Astrocyte (in vitro differentiated cells and primary cell): ENCODE measurements around the gene EPN3. TPM values are rescaled to one million over a fixed set of nuclear protein-coding genes. Genes with fewer than 3 reads are reported as not detected.
A peak's percentile ranks its signal among the peaks of the same experiment; 100 is the strongest.

Source experiments
- DNase-seq: peaks from one replicate; pipeline ENCODE4 v3.0.0-alpha.2; 2010; ENCODE audit warnings: low read depth
- FAIRE-seq: peaks from 2 replicates; lab custom pipeline; 2011; peaks lifted over from hg19 to GRCh38; lab: Jason Lieb, UNC
- H2AFZ ChIP-seq: 2 replicates; pipeline ENCODE4 v1.6.0; 2012; ENCODE audit warnings: low read depth, low read length, inconsistent platforms
- H3K27ac ChIP-seq: 2 replicates; pipeline ENCODE4 v1.5.1; 2011; ENCODE audit warnings: low read depth, low read length, inconsistent platforms
- H3K27me3 ChIP-seq: 2 replicates; pipeline ENCODE4 v1.6.0; 2011; ENCODE audit warnings: low read length, inconsistent platforms; ENCODE audit not compliant: insufficient read depth
- H3K36me3 ChIP-seq: 2 replicates; pipeline ENCODE4 v1.5.1; 2011; ENCODE audit warnings: low read length, inconsistent platforms; ENCODE audit not compliant: insufficient read depth
- H3K4me1 ChIP-seq: 2 replicates; pipeline ENCODE4 v1.5.1; 2011; ENCODE audit warnings: low read length, inconsistent platforms; ENCODE audit not compliant: insufficient read depth
- H3K4me2 ChIP-seq: 2 replicates; pipeline ENCODE4 v1.6.0; 2012; ENCODE audit warnings: low read length, inconsistent platforms
- H3K4me3 ChIP-seq: 2 replicates; pipeline ENCODE4 v1.5.1; 2011; ENCODE audit warnings: low read depth, mild to moderate bottlenecking, low read length, inconsistent platforms; ENCODE audit not compliant: insufficient read depth
- H3K79me2 ChIP-seq: 2 replicates; pipeline ENCODE4 v1.6.0; 2012; ENCODE audit warnings: mild to moderate bottlenecking, low read length, inconsistent platforms; ENCODE audit not compliant: insufficient read depth
- H3K9ac ChIP-seq: 2 replicates; pipeline ENCODE4 v1.6.0; 2012; ENCODE audit warnings: mild to moderate bottlenecking, low read length, inconsistent platforms
- H3K9me3 ChIP-seq: 2 replicates; pipeline ENCODE4 v1.5.1; 2012; ENCODE audit warnings: low read depth, mild to moderate bottlenecking, low read length, inconsistent platforms; ENCODE audit not compliant: insufficient read depth
- H4K20me1 ChIP-seq: 2 replicates; pipeline ENCODE4 v1.6.0; 2012; ENCODE audit warnings: low read length, inconsistent platforms; ENCODE audit not compliant: insufficient read depth
- H3K27ac Mint-ChIP-seq: one replicate; pipeline ENCODE4 v1.8.0; 2021; ENCODE audit warnings: mild to moderate bottlenecking, mixed read lengths; ENCODE audit not compliant: unreplicated experiment
- H3K27me3 Mint-ChIP-seq: one replicate; pipeline ENCODE4 v1.8.0; 2021; ENCODE audit warnings: low read depth, mixed read lengths; ENCODE audit not compliant: unreplicated experiment
- H3K36me3 Mint-ChIP-seq: one replicate; pipeline ENCODE4 v1.8.0; 2021; ENCODE audit warnings: low read depth, mixed read lengths; ENCODE audit not compliant: unreplicated experiment
- H3K4me1 Mint-ChIP-seq: one replicate; pipeline ENCODE4 v1.8.0; 2021; ENCODE audit warnings: low read depth, mixed read lengths; ENCODE audit not compliant: unreplicated experiment
- H3K4me3 Mint-ChIP-seq: one replicate; pipeline ENCODE4 v1.8.0; 2021; ENCODE audit warnings: mild to moderate bottlenecking, moderate library complexity, mixed read lengths; ENCODE audit not compliant: unreplicated experiment
- H3K9me3 Mint-ChIP-seq: one replicate; pipeline ENCODE4 v1.8.0; 2021; ENCODE audit warnings: mild to moderate bottlenecking, mixed read lengths; ENCODE audit not compliant: unreplicated experiment
- EZH2 ChIP-seq: IDR thresholded peaks from 2 replicates; pipeline ENCODE4 v1.6.1; 2012; ENCODE audit warnings: mild to moderate bottlenecking, low read length, inconsistent platforms; ENCODE audit not compliant: insufficient read depth
- total RNA-seq: library from RNA; stranded (reverse); gene quantifications from 2 replicates; pipeline ENCODE4 v1.2.1, GENCODE V29; 2021
- TF ChIP-seq, protein P1 (sequence below): IDR thresholded peaks from 2 replicates; pipeline ENCODE4 v1.5.1; 2011; ENCODE audit warnings: low read depth, mild to moderate bottlenecking, inconsistent platforms, low read length, moderate library complexity; ENCODE audit not compliant: insufficient read depth

Gene EPN3
- total RNA-seq, 1 donor from 2014 or later, result 1.7 TPM

DNA sequence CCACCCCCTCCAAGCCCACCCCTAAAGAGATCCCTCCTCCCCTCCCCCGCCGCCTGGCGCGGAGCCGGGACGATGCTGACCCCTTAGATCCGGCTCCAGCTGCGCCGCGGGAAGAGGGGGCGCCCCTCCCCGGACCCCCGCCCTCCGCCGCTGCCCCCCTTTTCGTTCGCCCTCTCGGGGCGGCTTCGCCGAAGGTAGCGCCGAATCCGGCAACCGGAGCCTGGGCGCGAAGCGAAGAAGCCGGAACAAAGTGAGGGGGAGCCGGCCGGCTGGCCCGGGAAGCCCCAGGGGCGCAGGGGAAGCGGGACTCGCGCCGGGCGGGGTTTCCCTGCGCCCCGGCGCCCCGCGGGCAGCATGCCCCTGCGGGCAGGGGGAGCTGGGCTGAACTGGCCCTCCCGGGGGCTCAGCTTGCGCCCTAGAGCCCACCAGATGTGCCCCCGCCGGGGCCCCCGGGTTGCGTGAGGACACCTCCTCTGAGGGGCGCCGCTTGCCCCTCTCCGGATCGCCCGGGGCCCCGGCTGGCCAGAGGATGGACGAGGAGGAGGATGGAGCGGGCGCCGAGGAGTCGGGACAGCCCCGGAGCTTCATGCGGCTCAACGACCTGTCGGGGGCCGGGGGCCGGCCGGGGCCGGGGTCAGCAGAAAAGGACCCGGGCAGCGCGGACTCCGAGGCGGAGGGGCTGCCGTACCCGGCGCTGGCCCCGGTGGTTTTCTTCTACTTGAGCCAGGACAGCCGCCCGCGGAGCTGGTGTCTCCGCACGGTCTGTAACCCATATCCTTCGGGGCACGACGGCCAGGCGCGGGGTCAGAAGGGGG is 28.6 kb downstream of the EPN3 start:
- H3K36me3 Mint-ChIP-seq, result peaks cover 5% of the 10 kb centered on the region
- no peak overlapping the region for H3K27ac Mint-ChIP-seq
- H3K27me3 ChIP-seq, result peaks cover 63% of the 10 kb centered on the region
- H3K9ac ChIP-seq, result no peak overlapping the region
- no peak overlapping the region for H2AFZ ChIP-seq
- peak; percentile 100 for TF ChIP-seq EZH2
- TF ChIP-seq, protein P1, sequence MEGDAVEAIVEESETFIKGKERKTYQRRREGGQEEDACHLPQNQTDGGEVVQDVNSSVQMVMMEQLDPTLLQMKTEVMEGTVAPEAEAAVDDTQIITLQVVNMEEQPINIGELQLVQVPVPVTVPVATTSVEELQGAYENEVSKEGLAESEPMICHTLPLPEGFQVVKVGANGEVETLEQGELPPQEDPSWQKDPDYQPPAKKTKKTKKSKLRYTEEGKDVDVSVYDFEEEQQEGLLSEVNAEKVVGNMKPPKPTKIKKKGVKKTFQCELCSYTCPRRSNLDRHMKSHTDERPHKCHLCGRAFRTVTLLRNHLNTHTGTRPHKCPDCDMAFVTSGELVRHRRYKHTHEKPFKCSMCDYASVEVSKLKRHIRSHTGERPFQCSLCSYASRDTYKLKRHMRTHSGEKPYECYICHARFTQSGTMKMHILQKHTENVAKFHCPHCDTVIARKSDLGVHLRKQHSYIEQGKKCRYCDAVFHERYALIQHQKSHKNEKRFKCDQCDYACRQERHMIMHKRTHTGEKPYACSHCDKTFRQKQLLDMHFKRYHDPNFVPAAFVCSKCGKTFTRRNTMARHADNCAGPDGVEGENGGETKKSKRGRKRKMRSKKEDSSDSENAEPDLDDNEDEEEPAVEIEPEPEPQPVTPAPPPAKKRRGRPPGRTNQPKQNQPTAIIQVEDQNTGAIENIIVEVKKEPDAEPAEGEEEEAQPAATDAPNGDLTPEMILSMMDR, result no peak
- H3K9me3 ChIP-seq, result no peaks in the 10 kb centered on the region
- no peaks in the 10 kb centered on the region for H3K36me3 ChIP-seq
- peaks cover 20% of the 10 kb centered on the region for H3K4me1 ChIP-seq
- peak overlapping the region; percentile 86 for H3K4me2 ChIP-seq
- FAIRE-seq, result no peak
- H4K20me1 ChIP-seq, result peaks cover 8% of the 10 kb centered on the region
- H3K4me3 Mint-ChIP-seq, result no peak overlapping the region
- no peak overlapping the region for H3K4me3 ChIP-seq
- H3K9me3 Mint-ChIP-seq, result no peaks in the 10 kb centered on the region
- H3K27ac ChIP-seq, result no peak overlapping the region
- no peak for DNase-seq
- H3K79me2 ChIP-seq, result no peaks in the 10 kb centered on the region
- H3K27me3 Mint-ChIP-seq, result peaks cover 48% of the 10 kb centered on the region
- peaks cover 9% of the 10 kb centered on the region for H3K4me1 Mint-ChIP-seq

- Mint-ChIP-seq H3K27me3 (peaks cover 54% of the 10 kb centered on the region), H3K4me1 (peaks cover 12% of the 10 kb centered on the region), H3K36me3 (peaks cover 2% of the 10 kb centered on the region), H3K4me3 (no peak overlapping the region), H3K9me3 (no peaks in the 10 kb centered on the region), H3K27ac (no peak overlapping the region)
- TF ChIP-seq, protein P1, result no peak
- no peak for TF ChIP-seq EZH2
- peaks cover 68% of the 10 kb centered on the region for H3K27me3 ChIP-seq
- no peak overlapping the region for H3K4me3 ChIP-seq
- no peaks in the 10 kb centered on the region for H3K79me2 ChIP-seq
- H3K36me3 ChIP-seq, result no peaks in the 10 kb centered on the region
- no peaks in the 10 kb centered on the region for H3K9me3 ChIP-seq
- DNase-seq, result no peak
- H3K4me2 ChIP-seq, result no peak overlapping the region
- H3K27ac ChIP-seq, result no peak overlapping the region
- H2AFZ ChIP-seq, result no peak overlapping the region
- peaks cover 8% of the 10 kb centered on the region for H4K20me1 ChIP-seq
- no peak overlapping the region for H3K9ac ChIP-seq
- H3K4me1 ChIP-seq, result peaks cover 20% of the 10 kb centered on the region
- FAIRE-seq, result no peak
Observed at GRCh38 chr17:50561746-50562141, 29.2 kb downstream of the EPN3 start.
